GM23338 (cell line): Measurements from ENCODE around the gene GGT7. TPM values are rescaled to one million over a fixed set of nuclear protein-coding genes. Genes with fewer than 3 reads are reported as not detected.

Experiments
- ATAC-seq: fragments of 200-7000 bp; cut with Tn5 transposase; 3 replicates; pipeline ENCODE4 v1.9.1; 2020
- DNase-seq: peaks from one replicate; pipeline ENCODE4 v3.0.0-alpha.2; 2015; ENCODE audit warnings: low spot score
- H2AFZ ChIP-seq: fragments of 200-600 bp; sonication (generic); 2 replicates; pipeline ENCODE4 v1.8.0; 2016; ENCODE audit warnings: antibody characterized with exemption, mild to moderate bottlenecking, moderate library complexity
- H3F3A ChIP-seq: fragments of 200-600 bp; sonication (generic); replicated peaks from 2 replicates; pipeline ENCODE4 v1.8.0; 2017; ENCODE audit warnings: antibody characterized with exemption, mixed run types, low read depth
- H3K27ac ChIP-seq: fragments of 200-600 bp; sonication (generic); 2 replicates; pipeline ENCODE4 v1.6.1; 2016; ENCODE audit warnings: low read depth
- H3K27me3 ChIP-seq: fragments of 200-600 bp; sonication (generic); 2 replicates; pipeline ENCODE4 v1.8.0; 2016; ENCODE audit warnings: mild to moderate bottlenecking, mixed run types, moderate library complexity; ENCODE audit not compliant: insufficient read depth
- H3K36me3 ChIP-seq: fragments of 200-600 bp; sonication (generic); 2 replicates; pipeline ENCODE4 v1.8.0; 2016; ENCODE audit warnings: mild to moderate bottlenecking; ENCODE audit not compliant: insufficient read depth
- H3K4me1 ChIP-seq: fragments of 200-600 bp; sonication (generic); 2 replicates; pipeline ENCODE4 v1.8.0; 2016; ENCODE audit warnings: mild to moderate bottlenecking, moderate library complexity; ENCODE audit not compliant: insufficient read depth
- H3K4me2 ChIP-seq: fragments of 200-600 bp; sonication (generic); 2 replicates; pipeline ENCODE4 v1.7.1; 2017; ENCODE audit warnings: mixed run types
- H3K4me3 ChIP-seq: fragments of 200-600 bp; sonication (generic); 2 replicates; pipeline ENCODE4 v1.6.1; 2016; ENCODE audit warnings: mixed run types
- H3K79me2 ChIP-seq: fragments of 200-600 bp; sonication (generic); replicated peaks from 2 replicates; pipeline ENCODE4 v1.8.0; 2017; ENCODE audit warnings: mild to moderate bottlenecking; ENCODE audit not compliant: insufficient read depth
- H3K9me2 ChIP-seq: fragments of 200-600 bp; sonication (generic); 2 replicates; pipeline ENCODE4 v1.8.0; 2017; ENCODE audit not compliant: insufficient read depth
- H4K20me1 ChIP-seq: fragments of 200-600 bp; sonication (generic); replicated peaks from 2 replicates; pipeline ENCODE4 v1.8.0; 2017; ENCODE audit warnings: mild to moderate bottlenecking; ENCODE audit not compliant: insufficient read depth
- H3K27ac Mint-ChIP-seq: 2 replicates; pipeline ENCODE4 v1.8.0; 2020; ENCODE audit warnings: inconsistent platforms, mild to moderate bottlenecking, moderate library complexity, mixed read lengths
- H3K27me3 Mint-ChIP-seq: 3 replicates; pipeline ENCODE4 v1.8.0; 2022; ENCODE audit warnings: low read depth, mild to moderate bottlenecking, moderate library complexity, mixed read lengths, inconsistent platforms; ENCODE audit not compliant: insufficient read depth, poor library complexity
- H3K36me3 Mint-ChIP-seq: 3 replicates; pipeline ENCODE4 v1.8.0; 2021; ENCODE audit warnings: low read depth, mild to moderate bottlenecking, inconsistent platforms, moderate library complexity, mixed read lengths
- H3K4me1 Mint-ChIP-seq: 3 replicates; pipeline ENCODE4 v1.8.0; 2020; ENCODE audit warnings: mild to moderate bottlenecking, inconsistent platforms, mixed read lengths
- H3K4me3 Mint-ChIP-seq: 3 replicates; pipeline ENCODE4 v1.8.0; 2021; ENCODE audit warnings: moderate library complexity, mild to moderate bottlenecking, inconsistent platforms, mixed read lengths
- H3K9me3 Mint-ChIP-seq: 3 replicates; pipeline ENCODE4 v1.8.0; 2020; ENCODE audit warnings: moderate library complexity, mild to moderate bottlenecking, inconsistent platforms, mixed read lengths
- CREB1 ChIP-seq: fragments of 250-450 bp; sonication (Bioruptor Pico); IDR thresholded peaks from 2 replicates; pipeline ENCODE4 v1.5.0; 2020; ENCODE audit warnings: low read depth, mild to moderate bottlenecking, moderate library complexity
- CTCF ChIP-seq, 2 experiments: fragments of 200-600 bp in 1 of 2; sonication (generic) in 1 of 2; conservative IDR thresholded peaks; 2 replicates each; pipeline versions ENCODE4 v1.5.1 to v1.6.1; 2016 to 2017; ENCODE audit warnings: antibody characterized with exemption in 2 of 2, low read depth in 2 of 2, mild to moderate bottlenecking in 2 of 2, moderate library complexity in 1 of 2
- EZH2 ChIP-seq: fragments of 200-600 bp; sonication (generic); IDR thresholded peaks from one replicate; pipeline ENCODE4 v1.8.0; 2017; ENCODE audit warnings: antibody characterized with exemption, mild to moderate bottlenecking, low read depth; ENCODE audit not compliant: unreplicated experiment
- EZH2phosphoT487 ChIP-seq: fragments of 200-600 bp; sonication (generic); IDR thresholded peaks from one replicate; pipeline ENCODE4 v1.8.1; 2018; ENCODE audit warnings: antibody characterized with exemption; ENCODE audit not compliant: unreplicated experiment
- NANOG ChIP-seq: IDR thresholded peaks from 2 replicates; pipeline ENCODE4 v1.6.1; 2016; ENCODE audit warnings: antibody characterized with exemption, borderline replicate concordance
- POLR2AphosphoS5 ChIP-seq: IDR thresholded peaks from 2 replicates; pipeline ENCODE4 v1.6.1; 2016; ENCODE audit warnings: antibody characterized with exemption, low read depth
- STAT1 ChIP-seq: IDR thresholded peaks from one replicate; pipeline ENCODE4 v1.6.1; 2016; ENCODE audit warnings: antibody characterized with exemption; ENCODE audit not compliant: unreplicated experiment
- ZNF114 ChIP-seq: fragments of 250-450 bp; sonication (Bioruptor Pico); IDR thresholded peaks from 2 replicates; pipeline ENCODE4 v1.5.0; 2020; ENCODE audit warnings: mild to moderate bottlenecking, moderate library complexity
- ZNF462 ChIP-seq: fragments of 250-450 bp; sonication (Bioruptor Pico); IDR thresholded peaks from 2 replicates; pipeline ENCODE4 v1.5.0; 2020; ENCODE audit warnings: mild to moderate bottlenecking, moderate library complexity
- polyA plus RNA-seq: library from polyadenylated mRNA; unstranded; fragments of >200 nt; fragmentation: Nextera tagmentation; extraction: Ambion mirVana; gene quantifications from 2 replicates; pipeline ENCODE4 v1.2.1, GENCODE V29; 2016
- total RNA-seq: library from RNA; depleted of rRNA; stranded (reverse); fragments of >200 nt; shearing (Covaris generic); gene quantifications from 2 replicates; pipeline ENCODE4 v1.2.3, GENCODE V29; 2014

The GGT7 gene
- total and polyA plus RNA-seq, 2 experiments from 2014 or later, result 23.6 to 24.6 TPM

GRCh38 chr20:34824806-34825529 is 47.7 kb downstream of the GGT7 start:
- Histone ChIP-seq H3K4me1 (peaks cover 11% of the 10 kb centered on the region; the same call in 1 of the 2 replicates), H3K36me3 (no peaks in the 10 kb centered on the region), H4K20me1 (no peaks in the 10 kb centered on the region), H3K4me2 (peak overlapping the region; percentile 91), H3K79me2 (peaks cover 35% of the 10 kb centered on the region), H3K9me2 (no peaks in the 10 kb centered on the region), H3K4me3 (peak overlapping the region; percentile 71), H3K27ac (no peak overlapping the region), H3F3A (no peaks in the 10 kb centered on the region; the same call in 1 of the 2 replicates), H2AFZ (peak overlapping the region; percentile 87), H3K27me3 (no peaks in the 10 kb centered on the region)
- Mint-ChIP-seq H3K27ac (peak overlapping the region; percentile 83), H3K36me3 (peaks cover 2% of the 10 kb centered on the region; the same call in 2 of the 3 replicates), H3K4me3 (peak overlapping the region; percentile 91), H3K4me1 (peaks cover 11% of the 10 kb centered on the region), H3K27me3 (peaks cover 9% of the 10 kb centered on the region), H3K9me3 (peaks cover 2% of the 10 kb centered on the region; the same call in 2 of the 3 replicates)
- DNase-seq (peak; percentile 88), ATAC-seq (peak; percentile 77)
- TF ChIP-seq CTCF (conservative IDR thresholded peaks at IDR 0.05; ENCODE audit: low read depth in 2 of 2) (peak in 1 of 2 experiments; percentile 31; a peak in 2 of 4 replicates), POLR2AphosphoS5 (no peak; the same call in 1 of the 2 replicates)

GRCh38 chr20:34824452-34824805 is 48.2 kb downstream of the GGT7 start:
- Histone ChIP-seq H3K4me2 (peak overlapping the region; percentile 91), H3F3A (no peaks in the 10 kb centered on the region; the same call in 1 of the 2 replicates), H3K4me1 (peaks cover 11% of the 10 kb centered on the region; the same call in 1 of the 2 replicates), H3K79me2 (peaks cover 35% of the 10 kb centered on the region), H3K27ac (no peak overlapping the region), H3K27me3 (no peaks in the 10 kb centered on the region), H4K20me1 (no peaks in the 10 kb centered on the region), H3K4me3 (peak overlapping the region; percentile 71), H3K36me3 (no peaks in the 10 kb centered on the region), H2AFZ (peak overlapping the region; percentile 87), H3K9me2 (no peaks in the 10 kb centered on the region)
- H3K27me3 Mint-ChIP-seq, result peaks cover 9% of the 10 kb centered on the region
- DNase-seq, result peak; percentile 85
- H3K27ac Mint-ChIP-seq, result peak overlapping the region; percentile 83
- H3K9me3 Mint-ChIP-seq, result peaks cover 2% of the 10 kb centered on the region; the same call in 2 of the 3 replicates
- peak overlapping the region; percentile 91 for H3K4me3 Mint-ChIP-seq
- H3K36me3 Mint-ChIP-seq, result peaks cover 2% of the 10 kb centered on the region; the same call in 2 of the 3 replicates
- peak; percentile 80 for ATAC-seq
- peaks cover 11% of the 10 kb centered on the region for H3K4me1 Mint-ChIP-seq
- TF ChIP-seq CTCF (conservative IDR thresholded peaks at IDR 0.05; ENCODE audit: low read depth in 2 of 2) (no peak), NANOG (no peak), EZH2phosphoT487 (no peak), ZNF114 (CRISPR knock-in tag) (no peak), STAT1 (no peak), ZNF462 (CRISPR knock-in tag) (no peak), EZH2 (no peak), CREB1 (CRISPR knock-in tag) (no peak)
